ENCODE results near the gene VMA21.

GRCh38 chrX:151396042-151396824, 773 bp upstream of the VMA21 start:
- TF ChIP-seq NFRKB (IDR thresholded peaks at IDR 0.05) (no peak), ELF4 (IDR thresholded peaks at IDR 0.05) (no peak), FOXK2 (IDR thresholded peaks at IDR 0.05) (no peak), SUZ12 (IDR thresholded peaks at IDR 0.05) (no peak)
